ENCODE data around the gene BORA.

DNA sequence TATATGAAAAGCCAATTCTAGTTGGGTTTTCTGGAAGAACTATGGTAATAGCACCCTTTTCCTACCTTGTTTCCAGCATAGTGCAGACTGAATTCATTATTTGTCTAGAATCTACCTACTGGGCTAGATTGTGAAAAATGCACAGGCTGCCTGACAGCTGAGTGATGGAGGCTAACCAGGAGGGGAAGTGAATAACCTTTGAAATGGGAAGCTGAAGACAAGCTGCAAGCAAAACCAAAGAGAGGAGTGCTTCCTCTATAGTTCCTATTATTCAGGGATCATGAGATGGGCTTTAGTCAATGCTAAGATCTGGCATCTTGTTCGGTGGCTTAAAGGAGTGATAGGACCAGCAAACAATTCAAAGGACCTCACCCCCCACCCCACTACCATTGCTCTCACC is 27.2 kb upstream of the BORA start:
- TF ChIP-seq, protein P1, sequence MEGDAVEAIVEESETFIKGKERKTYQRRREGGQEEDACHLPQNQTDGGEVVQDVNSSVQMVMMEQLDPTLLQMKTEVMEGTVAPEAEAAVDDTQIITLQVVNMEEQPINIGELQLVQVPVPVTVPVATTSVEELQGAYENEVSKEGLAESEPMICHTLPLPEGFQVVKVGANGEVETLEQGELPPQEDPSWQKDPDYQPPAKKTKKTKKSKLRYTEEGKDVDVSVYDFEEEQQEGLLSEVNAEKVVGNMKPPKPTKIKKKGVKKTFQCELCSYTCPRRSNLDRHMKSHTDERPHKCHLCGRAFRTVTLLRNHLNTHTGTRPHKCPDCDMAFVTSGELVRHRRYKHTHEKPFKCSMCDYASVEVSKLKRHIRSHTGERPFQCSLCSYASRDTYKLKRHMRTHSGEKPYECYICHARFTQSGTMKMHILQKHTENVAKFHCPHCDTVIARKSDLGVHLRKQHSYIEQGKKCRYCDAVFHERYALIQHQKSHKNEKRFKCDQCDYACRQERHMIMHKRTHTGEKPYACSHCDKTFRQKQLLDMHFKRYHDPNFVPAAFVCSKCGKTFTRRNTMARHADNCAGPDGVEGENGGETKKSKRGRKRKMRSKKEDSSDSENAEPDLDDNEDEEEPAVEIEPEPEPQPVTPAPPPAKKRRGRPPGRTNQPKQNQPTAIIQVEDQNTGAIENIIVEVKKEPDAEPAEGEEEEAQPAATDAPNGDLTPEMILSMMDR (IDR thresholded peaks at IDR 0.05): no peak
- no peak for TF ChIP-seq POLR2A (IDR thresholded peaks at IDR 0.05)
